Activated CD8-positive, alpha-beta T cell treated with anti-CD3 and anti-CD28 coated beads for 36 hours (primary cell): ENCODE measurements around the gene TOMM5. TPM values are rescaled to one million over a fixed set of nuclear protein-coding genes. Genes with fewer than 3 reads are reported as not detected.
A peak's percentile ranks its signal among the peaks of the same experiment; 100 is the strongest.
"Not testable (repeated sequence)": the region's sequence is repeated elsewhere in the genome, so short reads cannot be mapped to it uniquely, and the experiment has no call there.

Source experiments
- ATAC-seq: fragments of 200-7000 bp; cut with Tn5 transposase; one replicate; pipeline ENCODE4 v1.10.0; 2021; ENCODE audit warnings: mild to moderate bottlenecking, moderate library complexity
- CTCF ChIA-PET: fragments of 350-600 bp; sonication (Branson Sonifier 250); formaldehyde crosslinking; loops from one replicate; lab custom pipeline; 2021; ENCODE audit warnings: antibody characterized with exemption; lab: Charles Lee
- POLR2A ChIA-PET: fragments of 350-600 bp; sonication (Branson Sonifier 250); formaldehyde crosslinking; loops from one replicate; lab custom pipeline; 2021; ENCODE audit warnings: antibody characterized with exemption; lab: Charles Lee
- DNase-seq: peaks from one replicate; pipeline ENCODE4 v3.0.0-alpha.2; 2020
- H3K27ac Mint-ChIP-seq: one replicate; pipeline ENCODE4 v1.8.0; 2021; ENCODE audit warnings: mild to moderate bottlenecking, mixed read lengths
- H3K27me3 Mint-ChIP-seq: one replicate; pipeline ENCODE4 v1.8.0; 2021; ENCODE audit warnings: mixed read lengths
- H3K36me3 Mint-ChIP-seq: one replicate; pipeline ENCODE4 v1.8.0; 2021; ENCODE audit warnings: low read depth, mixed read lengths
- H3K4me1 Mint-ChIP-seq: one replicate; pipeline ENCODE4 v1.8.0; 2021; ENCODE audit warnings: low read depth, mixed read lengths
- H3K4me3 Mint-ChIP-seq: one replicate; pipeline ENCODE4 v1.8.0; 2021; ENCODE audit warnings: mild to moderate bottlenecking, moderate library complexity, mixed read lengths
- H3K9me3 Mint-ChIP-seq: one replicate; pipeline ENCODE4 v1.8.0; 2021; ENCODE audit warnings: mixed read lengths
- CTCF ChIP-seq: fragments of 200-600 bp; IDR thresholded peaks from one replicate; pipeline ENCODE4 v1.8.0; 2022; ENCODE audit warnings: antibody characterized with exemption, mild to moderate bottlenecking
- intact Hi-C: fragments of 100-400 bp; cut with micrococcal nuclease; formaldehyde crosslinking; loops from one replicate; pipeline ENCODE4 v1.10.0; 2022
- total RNA-seq, 2 experiments: library from RNA; stranded (reverse); gene quantifications; one replicate each; pipeline ENCODE4 v1.2.3, GENCODE V29; 2021

Gene TOMM5
- total RNA-seq, 2 experiments from 2014 or later: 156 to 168 TPM

GRCh38 chr9:37604296-37604695 is 11.9 kb upstream of the TOMM5 start:
- intact Hi-C loops: no loop called here
- ATAC-seq: no peak
- CTCF ChIA-PET: no interaction called here
- Mint-ChIP-seq H3K4me1 (no peaks in the 10 kb centered on the region), H3K36me3 (no peaks in the 10 kb centered on the region), H3K27me3 (peaks cover 11% of the 10 kb centered on the region), H3K4me3 (no peak overlapping the region), H3K27ac (no peak overlapping the region), H3K9me3 (no peaks in the 10 kb centered on the region)
- POLR2A ChIA-PET: no interaction called here
- DNase-seq: no peak
- no peak for TF ChIP-seq CTCF

- H3K4me1 Mint-ChIP-seq: no peaks in the 10 kb centered on the region
- no peaks in the 10 kb centered on the region for H3K9me3 Mint-ChIP-seq
- no peak for TF ChIP-seq CTCF
- H3K27ac Mint-ChIP-seq: no peak overlapping the region
- no peak for DNase-seq
- H3K36me3 Mint-ChIP-seq: no peaks in the 10 kb centered on the region
- ATAC-seq: no peak
- no peak overlapping the region for H3K4me3 Mint-ChIP-seq
- intact Hi-C loops: no loop called here
- ChIA-PET CTCF (interaction anchor here (1.0 kb wide), 1 partner anchor 9 kb away, joined by 4 read pairs; no protein-coding TSS in a partner anchor), POLR2A (no interaction called here)
- H3K27me3 Mint-ChIP-seq: peaks cover 9% of the 10 kb centered on the region
These were observed 10.4 kb upstream of the TOMM5 start for GRCh38 chr9:37602817-37603216.

- POLR2A ChIA-PET, H3K27me3 Mint-ChIP-seq, H3K4me3 Mint-ChIP-seq, H3K4me1 Mint-ChIP-seq, H3K36me3 Mint-ChIP-seq, H3K27ac Mint-ChIP-seq, ATAC-seq, H3K9me3 Mint-ChIP-seq, DNase-seq, intact Hi-C loops: not testable (repeated sequence)
- CTCF ChIA-PET: interaction anchor here (1.0 kb wide), 1 partner anchor 8 kb away, joined by 4 read pairs; no protein-coding TSS in a partner anchor
These were observed 9.7 kb upstream of the TOMM5 start for GRCh38 chr9:37602061-37602460.

- DNase-seq (no peak), ATAC-seq (no peak)
- no peak overlapping the region for H3K27ac Mint-ChIP-seq
- ChIA-PET POLR2A (interaction anchor here (1.3 kb wide), 1 partner anchor 17 kb away, joined by 4 read pairs; no protein-coding TSS in a partner anchor), CTCF (interaction anchor here (1.3 to 1.5 kb wide), 2 partner anchors 11 to 21 kb away, joined by 3 to 4 read pairs; partner anchors contain the start of gene FBXO10)
- intact Hi-C loops: no loop called here
- TF ChIP-seq CTCF: no peak
- H3K36me3 Mint-ChIP-seq: peaks cover 7% of the 10 kb centered on the region
- no peaks in the 10 kb centered on the region for H3K9me3 Mint-ChIP-seq
- H3K27me3 Mint-ChIP-seq: peaks cover 8% of the 10 kb centered on the region
- no peak overlapping the region for H3K4me3 Mint-ChIP-seq
- peaks cover 11% of the 10 kb centered on the region for H3K4me1 Mint-ChIP-seq
These were observed 4.1 kb upstream of the TOMM5 start for GRCh38 chr9:37596504-37596903.

- peaks cover 22% of the 10 kb centered on the region for H3K36me3 Mint-ChIP-seq
- peak overlapping the region; percentile 41 for H3K4me3 Mint-ChIP-seq
- ATAC-seq (no peak), DNase-seq (no peak)
- ChIA-PET CTCF (interaction anchor here (0.9 to 2.3 kb wide), 8 partner anchors 9 to 106 kb away, joined by 3 to 13 read pairs (median 4); partner anchors contain the start of gene FBXO10), POLR2A (interaction anchor here (0.7 to 0.8 kb wide), 2 partner anchors 14 to 108 kb away, joined by 3 to 4 read pairs; partner anchors contain the start of gene POLR1E)
- peaks cover 26% of the 10 kb centered on the region for H3K4me1 Mint-ChIP-seq
- H3K27me3 Mint-ChIP-seq: peaks cover 6% of the 10 kb centered on the region
- no peaks in the 10 kb centered on the region for H3K9me3 Mint-ChIP-seq
- H3K27ac Mint-ChIP-seq: no peak overlapping the region
- TF ChIP-seq CTCF: no peak
- intact Hi-C loops: no loop called here
These were observed 1.6 kb upstream of the TOMM5 start for GRCh38 chr9:37593883-37594448.
